Measurements from ENCODE around the gene WNT1. TPM values are rescaled to one million over a fixed set of nuclear protein-coding genes. Genes with fewer than 3 reads are reported as not detected.

WNT1 gene
- total and polyA plus RNA-seq, 9 of the 15 experiments (the other 6 are each of a cell fraction or from before 2014, with no cell fraction given): not detected

- TF ChIP-seq CTCFL (IDR thresholded peaks at IDR 0.05; ENCODE audit: borderline replicate concordance, insufficient read depth, low read depth, low read length, poor library complexity, severe bottlenecking) (no peak), KDM5B (IDR thresholded peaks at IDR 0.05; ENCODE audit: insufficient replicate concordance, low read depth, low read length) (peak; percentile 87), ZBTB12 (CRISPR knock-in tag; IDR thresholded peaks at IDR 0.05) (peak; percentile 85), VEZF1 (CRISPR knock-in tag; IDR thresholded peaks at IDR 0.05) (peak; percentile 84), MED1 (CRISPR knock-in tag; IDR thresholded peaks at IDR 0.05; ENCODE audit: borderline replicate concordance) (no peak), GATAD2A (IDR thresholded peaks at IDR 0.05) (no peak), ILF3 (IDR thresholded peaks at IDR 0.05; ENCODE audit: borderline replicate concordance) (no peak), MTA3 (IDR thresholded peaks at IDR 0.05; ENCODE audit: borderline replicate concordance) (peak; percentile 81)
These were observed 40.4 kb downstream of the WNT1 start, which contains the start of gene PRKAG1 (continued) for GRCh38 chr12:49018261-49019119.

Data from K562 (cell line).